NT2/D1 (cell line): ENCODE measurements around the gene BCLAF1.

Experiments
- DNase-seq: peaks from one replicate; pipeline ENCODE4 v3.0.0-alpha.2; 2011; ENCODE audit warnings: low read depth, low spot score
- H3K27me3 ChIP-seq: 2 replicates; pipeline ENCODE4 v1.6.0; 2011; ENCODE audit warnings: mild to moderate bottlenecking; ENCODE audit not compliant: insufficient read length, insufficient read depth
- H3K36me3 ChIP-seq: 2 replicates; pipeline ENCODE4 v1.6.1; 2011; ENCODE audit warnings: mild to moderate bottlenecking, low read length, mixed read lengths; ENCODE audit not compliant: insufficient read depth, insufficient read length
- H3K4me1 ChIP-seq: 2 replicates; pipeline ENCODE4 v1.5.1; 2011; ENCODE audit not compliant: insufficient read depth, insufficient read length
- H3K4me3 ChIP-seq: 2 replicates; pipeline ENCODE4 v1.5.1; 2011; ENCODE audit warnings: low read depth; ENCODE audit not compliant: insufficient read length
- H3K9ac ChIP-seq: 2 replicates; pipeline ENCODE4 v1.6.0; 2011; ENCODE audit warnings: low read depth; ENCODE audit not compliant: insufficient read length
- H3K9me3 ChIP-seq: 2 replicates; pipeline ENCODE4 v1.5.1; 2011; ENCODE audit warnings: mild to moderate bottlenecking, low read length; ENCODE audit not compliant: insufficient read depth
- SUZ12 ChIP-seq: IDR thresholded peaks from 2 replicates; pipeline ENCODE4 v1.6.1; 2011; ENCODE audit not compliant: insufficient read length, insufficient read depth; ENCODE audit errors: extremely low read depth
- YY1 ChIP-seq: IDR thresholded peaks from 2 replicates; pipeline ENCODE4 v1.6.1; 2011; ENCODE audit not compliant: insufficient read length, insufficient read depth
- ZNF274 ChIP-seq: IDR thresholded peaks from 2 replicates; pipeline ENCODE4 v1.6.1; 2011; ENCODE audit warnings: mild to moderate bottlenecking, low read depth, low read length

Gene BCLAF1

GRCh38 chr6:136333824-136334464 lies 44.3 kb upstream of the BCLAF1 start:
- H3K4me3 ChIP-seq, result no peak overlapping the region
- H3K36me3 ChIP-seq, result no peaks in the 10 kb centered on the region
- H3K9ac ChIP-seq, result no peak overlapping the region
- TF ChIP-seq ZNF274, result no peak
- no peak for TF ChIP-seq SUZ12
- no peak for TF ChIP-seq YY1
- no peak for DNase-seq
- no peaks in the 10 kb centered on the region for H3K27me3 ChIP-seq
- peaks cover 2% of the 10 kb centered on the region for H3K4me1 ChIP-seq
- no peaks in the 10 kb centered on the region for H3K9me3 ChIP-seq

GRCh38 chr6:136331461-136331860 lies 41.8 kb upstream of the BCLAF1 start:
- H3K4me1 ChIP-seq, result peaks cover 2% of the 10 kb centered on the region
- H3K9ac ChIP-seq, result no peak overlapping the region
- no peak for DNase-seq
- no peak overlapping the region for H3K4me3 ChIP-seq
- TF ChIP-seq YY1 (no peak), SUZ12 (no peak), ZNF274 (no peak)
- no peaks in the 10 kb centered on the region for H3K27me3 ChIP-seq
- no peaks in the 10 kb centered on the region for H3K9me3 ChIP-seq
- no peaks in the 10 kb centered on the region for H3K36me3 ChIP-seq

- H3K9ac ChIP-seq, result no peak overlapping the region
- no peaks in the 10 kb centered on the region for H3K27me3 ChIP-seq
- no peaks in the 10 kb centered on the region for H3K9me3 ChIP-seq
- no peak for DNase-seq
- H3K4me1 ChIP-seq, result peaks cover 2% of the 10 kb centered on the region
- H3K36me3 ChIP-seq, result no peaks in the 10 kb centered on the region
- TF ChIP-seq SUZ12, result no peak
- TF ChIP-seq ZNF274, result no peak
- TF ChIP-seq YY1, result no peak
- no peak overlapping the region for H3K4me3 ChIP-seq
These were observed 41.0 kb upstream of the BCLAF1 start for GRCh38 chr6:136330634-136331033.

- no peak for DNase-seq
These were observed 36.5 kb upstream of the BCLAF1 start for GRCh38 chr6:136326038-136326553.

GRCh38 chr6:136324686-136325380 lies 35.2 kb upstream of the BCLAF1 start:
- no peaks in the 10 kb centered on the region for H3K36me3 ChIP-seq
- H3K4me3 ChIP-seq, result no peak overlapping the region
- no peak for TF ChIP-seq ZNF274
- no peak for TF ChIP-seq YY1
- TF ChIP-seq SUZ12, result no peak
- no peaks in the 10 kb centered on the region for H3K9me3 ChIP-seq
- no peaks in the 10 kb centered on the region for H3K27me3 ChIP-seq
- H3K9ac ChIP-seq, result no peak overlapping the region
- no peak for DNase-seq
- no peaks in the 10 kb centered on the region for H3K4me1 ChIP-seq

More at GRCh38 chr6:136326038-136326553, 36.5 kb upstream of the BCLAF1 start:
- Histone ChIP-seq H3K27me3 (no peaks in the 10 kb centered on the region), H3K4me1 (no peaks in the 10 kb centered on the region), H3K9ac (no peak overlapping the region), H3K4me3 (no peak overlapping the region), H3K9me3 (no peaks in the 10 kb centered on the region), H3K36me3 (no peaks in the 10 kb centered on the region)
- TF ChIP-seq SUZ12 (no peak), ZNF274 (no peak), YY1 (no peak)

GRCh38 chr6:136323431-136324112 lies 33.9 kb upstream of the BCLAF1 start:
- DNase-seq, result no peak
- TF ChIP-seq SUZ12 (no peak), ZNF274 (no peak), YY1 (no peak)

GRCh38 chr6:136319732-136320131 lies 30.1 kb upstream of the BCLAF1 start:
- H3K4me1 ChIP-seq, result no peaks in the 10 kb centered on the region
- H3K27me3 ChIP-seq, result no peaks in the 10 kb centered on the region
- no peaks in the 10 kb centered on the region for H3K9me3 ChIP-seq
- H3K9ac ChIP-seq, result no peak overlapping the region
- no peak overlapping the region for H3K4me3 ChIP-seq
- TF ChIP-seq ZNF274 (no peak), YY1 (no peak), SUZ12 (no peak)
- no peak for DNase-seq
- no peaks in the 10 kb centered on the region for H3K36me3 ChIP-seq

More at GRCh38 chr6:136323431-136324112, 33.9 kb upstream of the BCLAF1 start:
- Histone ChIP-seq H3K36me3 (no peaks in the 10 kb centered on the region), H3K27me3 (no peaks in the 10 kb centered on the region), H3K9ac (no peak overlapping the region), H3K9me3 (no peaks in the 10 kb centered on the region), H3K4me1 (no peaks in the 10 kb centered on the region), H3K4me3 (no peak overlapping the region)
